Coronary artery (tissue), 2 donors: ENCODE measurements around the gene PELI2.

ENCODE experiments used
- DNase-seq: peaks from one replicate; pipeline ENCODE4 v3.0.0-alpha.2; 2017; ENCODE audit warnings: low spot score
- H3K27ac ChIP-seq, 2 donors: fragments of 200-600 bp; sonication (generic); one replicate each; pipeline ENCODE4 v1.5.1; 2016 to 2019
- H3K4me3 ChIP-seq: fragments of 200-600 bp; sonication (generic); 2 replicates; pipeline ENCODE4 v1.5.1; 2016; ENCODE audit warnings: mild to moderate bottlenecking, moderate library complexity
- CTCF ChIP-seq: fragments of 200-600 bp; sonication (generic); IDR thresholded peaks from one replicate; pipeline ENCODE4 v1.5.1; 2019; ENCODE audit warnings: antibody characterized with exemption

PELI2 gene

GRCh38 chr14:56341766-56342493 is 223.7 kb downstream of the PELI2 start:
- Histone ChIP-seq H3K27ac (peak overlapping the region; percentile 61 to 78), H3K4me3 (peak overlapping the region; percentile 44)
- no peak for DNase-seq
- TF ChIP-seq CTCF, result no peak

GRCh38 chr14:56342494-56342942 is 224.3 kb downstream of the PELI2 start:
- TF ChIP-seq CTCF, result no peak
- Histone ChIP-seq H3K4me3 (peak overlapping the region; percentile 44), H3K27ac (peak overlapping the region; percentile 61 to 78)

GRCh38 chr14:56349960-56350359 is 231.7 kb downstream of the PELI2 start:
- TF ChIP-seq CTCF, result no peak
- no peak overlapping the region for H3K4me3 ChIP-seq
- no peak overlapping the region for H3K27ac ChIP-seq
- no peak for DNase-seq

More at GRCh38 chr14:56342494-56342942, 224.3 kb downstream of the PELI2 start:
- DNase-seq, result no peak
